Left lobe of liver (tissue), 2 donors: Measurements from ENCODE around the gene THEM4. TPM values are rescaled to one million over a fixed set of nuclear protein-coding genes. Genes with fewer than 3 reads are reported as not detected.

Experiments
- ATAC-seq: fragments of 200-7000 bp; cut with Tn5 transposase; one replicate; pipeline ENCODE4 v1.9.1; 2020; ENCODE audit warnings: mild to moderate bottlenecking, moderate library complexity
- DNase-seq: peaks from one replicate; pipeline ENCODE4 v3.0.0-alpha.2; 2020; ENCODE audit warnings: low spot score
- total RNA-seq: library from RNA; stranded (reverse); gene quantifications from one replicate; pipeline ENCODE4 v1.2.1, GENCODE V29; 2021
- donor health status: DM: no; HTN: no; CAD: no; lungs with moderate emphysema.
- donor health status: DM: no; HTN: yes; CAD: no.

The THEM4 gene
- 9.3 TPM for total RNA-seq

DNA sequence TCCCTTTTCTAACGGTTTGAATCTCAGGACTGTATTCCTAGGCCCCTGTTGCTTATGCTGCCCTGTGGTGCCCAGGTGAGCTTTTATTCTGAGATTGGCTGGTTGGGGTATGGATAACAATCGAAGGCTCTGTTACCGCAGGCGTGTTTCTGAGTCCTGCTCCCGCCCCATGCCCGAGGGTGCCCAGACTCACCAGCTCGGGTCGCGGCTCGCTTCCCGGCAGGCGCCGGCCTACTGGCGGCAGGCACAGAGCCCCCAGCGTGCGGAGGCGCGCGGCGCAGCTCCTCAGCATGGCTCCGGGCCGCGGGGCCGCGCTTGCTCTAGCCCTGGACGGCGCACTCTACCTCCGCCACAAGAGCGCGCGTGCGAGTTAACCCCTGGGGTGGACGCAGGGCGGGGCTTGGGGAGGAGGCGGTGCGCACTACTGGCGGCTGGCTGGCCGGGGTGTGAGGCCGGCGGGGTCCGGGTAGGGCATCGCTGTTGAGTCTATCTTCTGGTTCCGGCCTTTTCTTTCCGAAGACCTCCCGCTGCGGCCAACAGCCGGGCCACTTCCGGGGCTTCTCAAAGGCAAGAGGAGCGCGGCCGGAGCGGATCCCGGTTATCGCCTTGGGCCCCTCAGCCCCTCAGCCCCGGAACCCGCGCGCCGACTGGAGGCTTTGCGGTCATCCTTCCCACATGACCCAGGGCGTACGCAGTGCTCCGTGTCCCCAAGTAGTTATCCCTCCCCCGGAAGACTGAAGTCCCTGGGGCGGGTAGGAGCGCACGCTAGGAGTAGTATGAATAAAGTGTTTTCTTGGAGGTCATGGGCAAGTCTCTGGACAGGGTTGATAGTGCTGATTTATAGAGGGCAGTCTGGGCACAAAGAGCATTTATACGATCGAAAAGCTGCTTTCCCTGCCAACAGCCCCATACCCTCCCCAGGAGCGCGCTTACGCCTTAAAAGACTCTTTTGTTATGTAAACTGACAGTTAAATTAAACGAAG is at the start of gene THEM4:
THEM4 (minus strand) TSS at position 345 of the 983 bp plus-strand sequence; CDS start at position 292, 53 bp downstream.
- DNase-seq = peak; percentile 99
- ATAC-seq = peak; percentile 98

DNA sequence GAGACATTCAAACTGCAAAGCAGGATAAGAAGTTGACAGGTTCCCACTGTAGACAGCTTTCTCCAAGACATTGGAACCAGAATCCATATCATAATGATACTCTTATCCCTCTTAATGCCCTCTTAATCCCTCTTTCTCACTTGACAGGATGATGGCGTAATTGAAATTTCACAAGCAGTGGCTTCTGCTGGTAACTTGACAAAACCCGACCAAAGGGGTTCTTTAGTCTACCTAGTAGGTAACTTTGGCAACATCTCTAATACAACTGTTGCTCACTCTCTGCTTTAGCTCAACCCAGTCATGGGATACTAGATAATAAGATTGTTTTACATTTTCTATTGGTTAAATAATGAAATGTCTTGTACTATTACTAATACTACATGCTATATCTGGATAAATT is 49.6 kb upstream of the THEM4 start:
- ATAC-seq = no peak

DNA sequence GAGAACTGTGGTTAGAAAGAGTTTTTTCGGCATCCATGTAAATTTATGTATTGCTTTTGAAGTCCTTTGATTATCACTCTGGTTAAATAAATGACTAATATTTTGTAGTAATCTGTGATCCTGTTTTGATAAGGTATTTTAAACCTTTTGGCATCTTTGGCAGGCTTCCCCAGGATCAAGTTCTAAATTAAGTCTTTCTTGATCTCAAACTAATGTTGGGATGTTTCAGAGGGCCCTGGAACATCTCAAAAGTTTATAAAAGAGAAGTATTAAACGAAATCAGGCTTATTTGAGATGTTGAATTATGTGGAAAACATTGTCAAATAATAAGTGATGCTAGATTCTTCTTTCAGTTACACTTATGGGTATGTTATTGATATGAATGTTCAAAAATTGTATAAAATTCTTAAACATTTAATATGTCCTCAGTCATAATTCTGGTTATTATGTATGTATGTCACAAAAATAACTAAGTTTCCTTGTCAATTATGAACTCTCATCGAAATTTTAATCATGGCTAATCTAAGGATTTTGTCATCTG is 47.7 kb upstream of the THEM4 start:
- DNase-seq (no peak), ATAC-seq (no peak)

More for the DNA sequence above, 49.6 kb upstream of the THEM4 start:
- no peak for DNase-seq

DNA sequence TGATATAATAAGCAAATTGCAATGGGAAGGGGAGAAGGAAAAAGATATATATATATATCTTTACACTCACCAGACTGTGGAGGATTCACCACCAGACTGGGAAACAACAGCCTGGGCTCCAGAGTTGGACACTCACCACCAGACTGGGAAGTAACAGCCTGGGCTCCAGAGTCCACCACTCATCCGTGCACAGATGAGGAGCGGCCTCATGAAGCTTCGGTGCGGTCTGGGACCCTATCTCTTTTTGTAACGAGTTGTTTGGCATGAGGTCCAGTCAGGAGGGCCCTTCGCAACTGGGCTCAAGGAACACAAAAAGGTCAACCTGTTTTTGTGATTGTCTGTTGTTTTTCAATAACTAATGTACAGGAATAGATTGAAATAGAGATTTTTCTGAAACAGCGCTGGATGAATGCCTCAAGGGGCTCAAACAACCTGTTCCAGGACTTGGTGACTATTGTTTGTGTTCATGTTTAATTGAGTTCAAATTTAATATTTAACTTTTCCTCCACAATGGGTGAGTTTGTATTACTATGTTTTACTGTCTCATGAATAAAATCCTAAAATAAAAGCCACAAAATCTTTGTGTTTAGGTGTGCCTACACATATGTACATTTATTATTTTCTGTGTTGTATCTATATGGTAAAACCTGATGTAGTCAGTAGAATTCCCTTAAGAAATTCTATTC is 44.2 kb upstream of the THEM4 start:
- no peak for DNase-seq
- ATAC-seq = no peak

DNA sequence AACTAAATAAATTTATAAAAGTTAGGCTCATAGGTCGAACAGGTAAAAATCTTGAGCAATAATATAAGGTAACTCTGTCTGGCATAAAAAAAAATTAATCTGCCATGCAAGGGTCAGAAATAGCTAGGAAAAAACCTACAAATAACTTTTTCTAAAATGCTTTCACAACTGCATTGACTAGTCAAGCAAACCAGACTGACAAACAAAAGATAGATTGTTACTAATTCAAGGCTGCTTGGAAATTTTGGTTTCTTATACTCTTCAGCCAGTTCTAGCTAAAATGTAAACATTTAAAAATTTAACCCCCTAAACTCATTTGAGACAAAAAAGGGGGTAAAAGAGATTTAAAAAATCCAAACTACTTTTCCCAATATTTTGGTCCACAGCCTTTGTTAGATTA is 43.5 kb upstream of the THEM4 start:
- no peak for DNase-seq
- ATAC-seq = no peak

DNA sequence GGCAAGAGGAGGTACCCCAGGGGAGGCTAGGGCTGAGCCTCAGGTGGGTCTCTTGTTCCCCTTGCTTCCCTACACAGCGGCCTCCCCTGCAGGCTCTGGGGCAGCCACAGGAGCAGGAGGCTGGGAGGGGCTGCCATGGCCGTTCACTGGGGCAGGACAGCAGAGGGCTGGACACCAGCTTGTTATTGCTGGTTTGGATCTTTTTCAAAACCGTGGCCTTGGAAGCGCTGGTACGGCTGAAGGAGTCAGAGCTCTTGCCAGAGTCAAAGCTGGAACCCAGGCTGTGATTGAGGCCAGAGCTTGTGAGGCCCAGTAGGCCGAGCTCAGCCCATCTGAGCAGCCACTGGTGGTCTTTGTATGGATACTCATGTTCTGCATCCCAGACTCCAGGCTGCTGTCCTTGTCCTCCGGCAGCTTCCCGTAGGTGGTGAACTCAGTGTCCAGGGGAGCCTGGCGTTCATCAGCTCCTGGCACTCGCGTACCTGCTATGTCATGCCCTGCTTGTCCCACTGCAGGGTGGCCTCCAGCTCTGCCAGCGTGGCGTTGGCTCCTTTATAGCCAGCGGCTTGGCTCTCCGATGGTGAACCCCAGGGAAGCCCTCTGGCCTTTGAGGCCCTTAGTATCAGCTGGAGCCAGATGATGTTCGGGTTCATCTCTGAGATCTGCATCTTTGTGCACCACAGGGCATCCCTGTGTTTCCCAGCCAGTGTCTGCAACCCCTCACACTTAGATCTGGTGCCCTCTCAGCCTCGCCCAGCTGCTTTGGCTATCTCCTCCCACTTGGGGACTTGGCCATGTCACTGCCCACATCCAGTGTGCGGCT is 40.3 kb upstream of the THEM4 start:
- ATAC-seq (no peak), DNase-seq (no peak)

DNA sequence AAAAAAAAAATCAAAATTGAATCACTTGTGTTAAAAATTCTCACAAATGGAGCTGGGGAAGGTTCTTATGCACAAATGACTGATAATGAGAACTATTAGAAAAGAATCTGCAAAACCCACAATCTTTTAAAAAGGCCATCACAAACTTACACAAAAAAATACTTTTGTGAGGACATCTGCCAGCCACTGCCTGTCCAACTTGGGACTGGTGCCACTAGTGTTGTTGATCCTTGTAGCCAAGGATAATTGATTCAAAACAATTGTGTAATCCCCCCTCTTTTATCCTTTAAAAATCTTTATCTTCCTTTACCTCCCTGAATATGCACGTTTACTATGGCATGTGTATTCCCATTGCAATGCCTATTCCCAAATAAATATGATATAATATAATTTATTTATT is 39.2 kb upstream of the THEM4 start:
- ATAC-seq (no peak), DNase-seq (no peak)

DNA sequence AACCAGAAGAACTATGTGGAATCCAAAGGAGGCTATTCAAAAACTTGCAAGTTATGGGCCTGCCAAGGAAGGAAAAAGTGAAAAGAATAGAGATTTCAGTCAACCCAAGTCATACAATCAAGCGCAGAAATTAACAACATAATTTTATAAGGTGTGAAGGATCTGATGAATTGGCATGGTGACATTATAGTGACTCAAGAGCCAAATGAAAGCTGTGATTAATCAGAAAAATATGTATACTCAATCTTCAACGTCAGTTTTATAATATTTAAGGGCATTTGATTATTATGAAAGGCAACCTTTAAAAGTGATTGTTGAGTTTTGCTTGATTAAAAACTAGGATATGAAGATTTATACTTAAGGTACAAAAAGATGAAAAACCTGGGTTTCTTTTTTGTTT is 37.8 kb upstream of the THEM4 start:
- no peak for DNase-seq
- no peak for ATAC-seq

DNA sequence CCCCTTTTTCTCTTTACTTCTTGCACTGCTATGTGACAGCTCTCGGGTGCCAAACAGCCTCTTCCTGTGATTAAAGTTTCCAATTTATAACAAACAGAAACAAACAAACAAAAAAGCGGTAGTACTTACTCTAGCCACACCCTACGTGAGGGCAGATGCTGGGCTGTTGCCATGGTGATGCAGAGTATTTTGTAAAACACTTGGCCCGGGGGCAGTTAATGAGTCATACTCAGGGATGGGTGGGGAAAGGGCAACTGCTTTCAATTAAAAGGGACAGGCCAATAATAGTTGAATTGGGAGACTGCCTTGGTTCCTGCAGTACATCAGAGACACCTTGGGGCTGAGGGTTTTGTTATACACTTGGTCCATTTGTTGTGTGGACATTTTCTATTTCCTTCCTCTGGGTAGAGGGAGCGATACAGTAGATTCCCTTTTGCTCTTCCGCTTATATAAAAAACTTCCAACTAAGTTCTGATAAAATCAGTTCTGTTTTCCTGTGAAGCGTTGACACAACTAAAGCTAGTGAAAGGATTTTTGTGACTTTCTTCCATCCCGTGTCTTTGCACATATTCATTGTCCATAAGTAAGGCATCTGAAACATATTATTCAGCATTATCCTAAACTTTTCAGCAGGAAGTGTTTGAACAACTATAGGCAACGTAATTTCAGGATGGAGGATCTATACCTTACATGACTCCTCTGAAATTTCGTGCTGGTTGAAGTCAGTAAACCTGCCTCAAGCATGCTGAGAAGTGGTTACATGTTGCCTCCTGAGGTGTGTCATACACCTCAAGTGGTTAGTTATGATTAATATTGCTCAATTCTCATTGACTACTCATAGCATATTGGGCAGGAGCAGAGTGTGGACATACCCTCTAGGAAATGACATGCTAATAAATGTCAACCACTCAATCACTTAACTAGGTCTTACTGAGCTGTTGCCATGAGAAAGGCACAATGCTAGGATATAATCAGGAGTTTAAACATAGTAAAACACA is 36.7 kb upstream of the THEM4 start:
- DNase-seq = peak; percentile 68
- ATAC-seq = peak; percentile 86

DNA sequence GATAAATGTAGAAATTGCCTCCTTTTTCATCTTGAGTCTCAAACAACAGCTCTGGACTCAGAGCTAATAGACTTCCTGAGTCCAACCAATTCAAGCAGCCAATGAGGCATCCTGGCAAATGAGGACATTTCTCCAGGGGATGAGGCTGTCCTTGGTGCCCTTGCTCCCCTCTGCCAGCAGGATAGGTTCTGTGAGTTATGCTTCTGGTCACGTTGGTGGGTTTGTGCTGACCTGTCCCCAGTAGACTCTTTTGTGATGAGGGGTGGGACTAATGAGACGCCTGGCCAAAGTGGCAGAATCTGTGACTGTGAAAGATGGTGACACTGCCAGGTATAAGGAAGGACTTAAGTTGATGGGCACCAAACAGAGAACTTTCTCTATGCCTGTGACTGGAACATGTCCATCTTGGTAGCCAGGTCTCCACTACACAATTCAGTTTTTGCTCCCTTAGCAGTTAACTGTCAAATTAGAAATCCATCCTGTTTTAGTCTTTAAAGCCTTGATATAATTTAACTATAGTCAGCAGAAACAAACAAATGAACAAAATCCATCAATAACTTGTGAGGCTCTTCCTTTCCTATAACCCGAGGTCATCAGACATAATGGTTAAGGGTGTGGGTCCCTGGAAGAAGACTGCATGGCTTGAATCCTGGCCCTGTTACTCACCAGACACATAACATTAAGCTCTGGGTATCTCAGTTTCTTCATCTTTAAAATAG is 35.7 kb upstream of the THEM4 start:
- ATAC-seq (no peak), DNase-seq (no peak)

DNA sequence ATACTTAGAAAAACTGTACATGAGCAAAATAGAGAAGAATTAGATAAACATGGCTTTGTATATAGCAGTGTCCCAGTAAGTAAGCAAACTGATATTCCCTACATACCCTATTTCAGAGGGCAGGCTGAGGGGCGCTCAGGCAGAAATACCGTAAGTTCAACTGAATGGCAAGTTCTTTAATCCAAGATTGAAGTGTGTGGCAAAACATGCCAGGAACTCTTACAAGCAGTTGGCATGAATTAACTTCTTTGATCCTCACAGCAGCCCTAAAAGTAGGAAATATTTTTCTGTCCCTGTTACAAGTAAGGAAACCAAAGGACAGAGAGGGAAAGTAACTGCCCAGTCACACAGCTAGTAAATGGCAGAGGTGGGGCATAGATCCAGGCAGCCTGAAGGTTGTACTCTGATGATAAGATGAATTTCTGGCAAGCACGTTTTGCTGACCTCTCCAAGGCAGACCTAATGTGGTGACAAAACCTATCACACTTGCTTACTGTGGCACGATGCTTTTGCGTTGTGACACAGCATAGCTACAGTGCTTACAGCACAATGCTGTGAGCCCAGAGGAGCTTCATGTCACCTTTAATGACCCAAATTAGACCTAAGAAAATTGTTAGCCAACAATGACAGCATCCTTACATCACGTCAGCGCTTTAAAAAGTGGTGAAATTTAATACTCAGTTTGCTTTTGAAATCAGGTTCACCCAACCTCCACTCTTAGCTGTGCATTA is 35.0 kb upstream of the THEM4 start:
- DNase-seq (no peak), ATAC-seq (no peak)

DNA sequence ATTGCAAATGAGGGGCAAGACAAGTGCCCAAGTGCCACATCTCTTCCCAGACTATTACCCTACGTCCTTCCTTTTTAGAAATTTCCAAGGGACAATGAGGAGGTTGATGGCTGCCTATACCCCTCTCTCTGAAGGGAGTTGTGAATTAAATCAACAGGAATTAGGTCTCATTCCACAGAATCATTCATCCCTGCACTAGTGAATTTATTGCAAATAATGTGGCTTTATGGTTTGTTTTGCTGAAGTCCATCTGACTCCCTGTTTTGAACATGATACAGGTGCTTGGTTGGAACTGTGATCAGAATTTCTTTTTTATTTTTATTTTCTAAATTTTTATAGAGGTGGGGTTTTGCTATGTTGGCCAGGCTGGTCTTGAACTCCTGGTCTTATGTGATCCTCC is 34.3 kb upstream of the THEM4 start:
- ATAC-seq (no peak), DNase-seq (no peak)

DNA sequence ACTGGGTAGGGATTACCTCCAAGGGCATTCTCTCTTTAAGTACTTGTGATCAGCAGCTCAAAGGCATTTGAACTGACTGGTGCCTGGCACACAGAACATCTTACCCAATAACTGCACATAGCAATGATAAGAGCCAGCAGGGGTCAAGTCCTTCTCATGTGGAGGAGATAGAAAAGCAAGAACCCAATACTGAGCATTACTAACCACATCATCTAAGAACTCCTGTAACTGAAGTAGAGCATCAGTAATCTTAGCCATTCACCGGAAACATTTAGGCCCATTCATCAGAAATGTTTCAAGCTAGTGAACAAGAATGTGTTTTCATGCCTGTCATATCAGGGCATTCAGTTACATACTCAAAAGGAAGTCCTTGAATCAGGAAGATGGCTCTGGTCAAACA is 33.6 kb upstream of the THEM4 start:
- no peak for ATAC-seq
- no peak for DNase-seq

DNA sequence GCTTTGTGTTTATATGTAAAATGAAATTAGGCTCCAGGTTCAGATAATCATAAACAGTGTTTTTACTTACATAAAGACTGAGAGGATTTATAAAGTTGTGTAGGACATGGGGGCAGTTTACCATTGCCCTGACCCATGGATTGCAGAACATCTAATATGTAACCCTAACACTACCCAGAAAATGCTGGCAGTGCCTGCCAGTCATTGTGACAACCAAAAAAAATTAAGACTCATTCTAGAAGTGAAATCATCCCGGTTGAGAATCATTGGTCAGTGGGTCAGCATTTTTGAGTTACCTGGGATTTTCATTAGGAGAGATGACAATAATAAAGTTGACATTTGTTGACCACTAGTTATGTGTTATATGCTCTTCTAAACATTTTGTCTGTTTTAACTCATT is 31.2 kb upstream of the THEM4 start:
- DNase-seq (no peak), ATAC-seq (no peak)

DNA sequence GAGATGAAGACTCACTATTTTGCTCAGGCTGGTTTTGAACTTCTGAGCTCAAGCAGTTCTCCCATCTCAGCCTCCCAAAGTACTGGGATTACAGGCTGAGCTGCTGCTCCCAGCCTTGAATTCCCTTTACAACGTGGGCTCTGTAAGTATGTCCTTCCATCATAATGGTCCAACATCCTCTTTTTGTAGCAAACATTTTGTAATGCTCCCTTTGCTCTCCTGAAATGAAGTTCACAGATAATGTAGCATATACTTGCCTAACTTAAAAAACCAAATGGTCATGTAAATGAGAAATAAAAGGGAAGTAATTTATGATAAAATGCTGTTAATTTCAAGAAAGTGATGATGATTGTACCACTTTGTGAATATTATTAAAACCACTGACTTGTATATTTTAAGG is 30.5 kb upstream of the THEM4 start:
- ATAC-seq (no peak), DNase-seq (no peak)

DNA sequence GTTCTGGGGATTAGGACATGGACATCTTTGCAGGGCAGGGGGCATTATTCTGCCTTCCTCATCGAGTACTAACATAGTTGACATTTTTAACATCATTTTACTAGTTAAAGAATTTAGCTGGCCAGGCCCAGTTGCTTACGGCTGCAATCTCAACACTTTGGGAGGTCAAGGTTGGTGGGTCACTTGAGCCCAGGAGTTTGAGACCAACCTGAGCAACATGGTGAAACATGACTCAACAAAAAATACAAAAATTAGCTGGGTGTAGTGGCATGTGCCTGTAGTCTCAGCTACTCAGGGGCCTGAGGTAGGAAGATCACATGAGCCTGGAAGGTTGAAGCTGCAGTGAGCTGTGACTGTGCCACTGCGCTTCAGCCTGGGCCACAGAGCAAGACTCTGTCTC is 29.8 kb upstream of the THEM4 start:
- ATAC-seq = no peak

DNA sequence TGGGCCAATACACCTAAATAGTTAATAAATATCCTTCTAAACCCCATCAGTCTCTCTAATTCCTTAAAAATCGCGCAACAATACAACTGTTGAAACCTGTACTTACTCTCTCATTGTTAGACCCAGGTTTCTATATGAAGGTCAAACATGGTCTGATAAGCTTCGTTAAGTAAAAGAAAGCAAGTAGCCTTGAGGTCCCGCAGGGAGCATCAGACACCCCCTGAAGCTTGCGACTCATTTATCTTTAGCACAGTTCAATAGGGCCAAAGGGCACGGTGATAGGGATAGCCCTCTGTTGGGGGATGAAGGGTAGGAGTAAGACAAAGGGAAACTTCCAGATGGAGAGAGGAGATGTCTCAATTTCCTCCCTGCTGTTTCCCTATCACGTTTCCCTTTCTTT is 27.3 kb upstream of the THEM4 start:
- no peak for DNase-seq
- ATAC-seq = no peak

More for the DNA sequence above, 29.8 kb upstream of the THEM4 start:
- DNase-seq = no peak

DNA sequence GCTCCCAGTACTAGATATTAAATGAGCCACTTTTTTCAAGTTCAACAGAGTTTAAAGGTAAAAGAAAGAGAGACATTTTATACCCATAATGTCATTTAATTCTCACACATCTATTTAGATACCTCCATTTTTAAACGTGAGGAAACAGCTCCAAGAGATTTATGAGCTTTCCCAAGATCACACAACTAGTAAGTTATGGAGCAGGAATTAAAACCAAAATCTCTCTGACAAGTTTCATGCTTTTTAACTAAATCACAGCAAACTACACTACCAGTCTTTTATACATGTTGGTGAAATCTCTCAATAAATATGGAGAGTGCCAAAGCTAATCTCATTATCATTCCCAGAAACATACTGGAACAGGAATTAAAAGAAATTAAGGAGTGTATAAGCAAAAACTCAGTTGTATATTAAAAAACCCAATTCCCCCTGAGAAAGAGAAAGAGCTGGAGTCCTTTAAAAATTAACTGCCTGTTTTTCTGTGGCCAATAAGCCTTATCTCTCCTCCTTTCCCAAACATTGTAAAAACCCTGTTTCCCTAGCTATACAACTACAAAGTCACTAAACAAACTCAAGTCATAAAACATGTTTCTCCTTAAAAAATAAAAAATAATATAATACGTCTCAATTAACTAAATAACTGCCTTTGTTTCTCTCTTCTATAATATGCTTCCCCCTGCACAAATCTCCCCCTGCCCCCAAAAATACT is 26.7 kb upstream of the THEM4 start:
- DNase-seq = no peak
- ATAC-seq = no peak
